ENCODE measurements around the gene EOLA2. TPM values are rescaled to one million over a fixed set of nuclear protein-coding genes. Genes with fewer than 3 reads are reported as not detected.

EOLA2 gene
- total and polyA plus RNA-seq, 3 donors from 2014 or later: 28.0 to 42.0 (median 35.1) TPM

GRCh38 chrX:149979126-149979644, 40.9 kb upstream of the EOLA2 start:
- TF ChIP-seq CTCF (IDR thresholded peaks at IDR 0.05) (no peak), POLR2A (IDR thresholded peaks at IDR 0.05) (no peak)
- Histone ChIP-seq H3K27ac (no peak overlapping the region), H3K9me3 (no peaks in the 10 kb centered on the region), H3K36me3 (ENCODE audit: low read depth, missing control alignments) (no peaks in the 10 kb centered on the region), H3K4me3 (no peak overlapping the region), H3K4me1 (peaks cover 9% of the 10 kb centered on the region), H3K27me3 (no peaks in the 10 kb centered on the region)
- 66 to 91% methylated on average over 3 of the region's 3 CpGs for WGBS, 2 donors
- no peak for DNase-seq
- intact Hi-C loops (cut with DNase I; ENCODE audit: low total_unique reads): no loop called here

- TF ChIP-seq CTCF (IDR thresholded peaks at IDR 0.05) (peak; percentile 38 to 58 (median 57)), POLR2A (IDR thresholded peaks at IDR 0.05) (no peak)
- Histone ChIP-seq H3K27me3 (no peaks in the 10 kb centered on the region), H3K9me3 (no peaks in the 10 kb centered on the region), H3K36me3 (ENCODE audit: low read depth, missing control alignments) (no peaks in the 10 kb centered on the region), H3K4me1 (peaks cover 4% of the 10 kb centered on the region), H3K27ac (peak overlapping the region in 1 of 2 donors; percentile 61), H3K4me3 (no peak overlapping the region)
- intact Hi-C loops (cut with DNase I; ENCODE audit: low total_unique reads): no loop called here
- 39 to 44% methylated on average over 9 of the region's 9 CpGs for WGBS, 2 donors
- DNase-seq: peak; percentile 76
Measured at GRCh38 chrX:149962859-149963757, 24.8 kb upstream of the EOLA2 start.

- H3K27ac ChIP-seq: no peak overlapping the region
- H3K27me3 ChIP-seq: no peaks in the 10 kb centered on the region
- no peaks in the 10 kb centered on the region for H3K9me3 ChIP-seq
- peaks cover 4% of the 10 kb centered on the region for H3K4me1 ChIP-seq
- H3K4me3 ChIP-seq: no peak overlapping the region
- intact Hi-C loops (cut with DNase I; ENCODE audit: low total_unique reads): no loop called here
- no peak for DNase-seq
- TF ChIP-seq POLR2A (IDR thresholded peaks at IDR 0.05) (no peak), CTCF (IDR thresholded peaks at IDR 0.05) (no peak)
- no peaks in the 10 kb centered on the region for H3K36me3 ChIP-seq (ENCODE audit: low read depth, missing control alignments)
Measured at GRCh38 chrX:149962010-149962409, 23.7 kb upstream of the EOLA2 start.

GRCh38 chrX:149961572-149961971, 23.3 kb upstream of the EOLA2 start:
- H3K27me3 ChIP-seq: no peaks in the 10 kb centered on the region
- no peak for DNase-seq
- no peak overlapping the region for H3K4me3 ChIP-seq
- H3K27ac ChIP-seq: no peak overlapping the region
- peaks cover 4% of the 10 kb centered on the region for H3K4me1 ChIP-seq
- no peak for TF ChIP-seq CTCF (IDR thresholded peaks at IDR 0.05)
- TF ChIP-seq POLR2A (IDR thresholded peaks at IDR 0.05): no peak
- 44 to 61% methylated on average over 2 of the region's 2 CpGs for WGBS, 2 donors
- intact Hi-C loops (cut with DNase I; ENCODE audit: low total_unique reads): no loop called here
- no peaks in the 10 kb centered on the region for H3K9me3 ChIP-seq
- no peaks in the 10 kb centered on the region for H3K36me3 ChIP-seq (ENCODE audit: low read depth, missing control alignments)

All from testis (tissue), 3 donors.